Breast epithelium (tissue), 4 donors: ENCODE data around the gene SBK1. TPM values are rescaled to one million over a fixed set of nuclear protein-coding genes. Genes with fewer than 3 reads are reported as not detected.

Experiments
- DNase-seq, 2 donors: peaks; one replicate each; pipeline ENCODE4 v3.0.0-alpha.2; 2019; ENCODE audit warnings: low spot score in 2 of 2
- H3K27ac ChIP-seq, 2 donors: fragments of 200-600 bp; sonication (generic) in 1 of 2; one replicate each; pipeline ENCODE4 v1.5.1; 2016 to 2019; ENCODE audit warnings: mild to moderate bottlenecking in 1 of 2
- H3K27me3 ChIP-seq, 2 donors: fragments of 200-600 bp; sonication (generic) in 1 of 2; one replicate each; pipeline versions ENCODE4 v1.5.1 to v1.6.0; 2017 to 2019; ENCODE audit warnings: control low read depth in 1 of 2, mild to moderate bottlenecking in 1 of 2
- H3K36me3 ChIP-seq: fragments of 200-600 bp; one replicate; pipeline ENCODE4 v1.5.1; 2019
- H3K4me1 ChIP-seq, 2 donors: fragments of 200-600 bp; sonication (generic); one replicate each; pipeline ENCODE4 v1.5.1; 2016 to 2019; ENCODE audit warnings: control low read depth in 1 of 2
- H3K4me3 ChIP-seq, 3 donors: fragments of 200-600 bp; sonication (generic); 1 replicate in 2 of 3; 2 replicates in 1 of 3; pipeline ENCODE4 v1.5.1; 2016 to 2019; ENCODE audit warnings: mild to moderate bottlenecking in 3 of 3, moderate library complexity in 2 of 3
- H3K9me3 ChIP-seq, 2 donors: fragments of 200-600 bp; sonication (generic) in 1 of 2; one replicate each; pipeline ENCODE4 v1.5.1; 2016 to 2019; ENCODE audit warnings: control low read depth in 1 of 2
- POLR2A ChIP-seq: fragments of 450-650 bp; IDR thresholded peaks from one replicate; pipeline ENCODE4 v1.6.1; 2016; ENCODE audit warnings: antibody characterized with exemption, mild to moderate bottlenecking, moderate library complexity
- POLR2AphosphoS5 ChIP-seq, 3 donors: sonication (generic); formaldehyde crosslinking; IDR thresholded peaks; one replicate each; pipeline ENCODE4 v1.6.1; 2017; ENCODE audit warnings: antibody characterized with exemption in 3 of 3
- intact Hi-C: fragments of 100-400 bp; cut with DNase I; formaldehyde crosslinking; loops from one replicate; pipeline ENCODE4 v1.15.1; 2023; ENCODE audit warnings: low total_unique reads
- total RNA-seq, 3 donors: library from RNA; depleted of rRNA; stranded (reverse); fragments of >200 nt; gene quantifications; one replicate each; pipeline ENCODE4 v1.1.0, GENCODE V29; 2016
- TF ChIP-seq, protein P1 (sequence below), 3 donors: fragments of 450-650 bp; IDR thresholded peaks; one replicate each; pipeline ENCODE4 v1.5.1; 2016 to 2017; ENCODE audit warnings: antibody characterized with exemption in 3 of 3, mild to moderate bottlenecking in 3 of 3, moderate library complexity in 3 of 3

SBK1 gene
- total RNA-seq, 3 donors from 2014 or later = 0.16 to 1.5 (median 1.3) TPM

DNA sequence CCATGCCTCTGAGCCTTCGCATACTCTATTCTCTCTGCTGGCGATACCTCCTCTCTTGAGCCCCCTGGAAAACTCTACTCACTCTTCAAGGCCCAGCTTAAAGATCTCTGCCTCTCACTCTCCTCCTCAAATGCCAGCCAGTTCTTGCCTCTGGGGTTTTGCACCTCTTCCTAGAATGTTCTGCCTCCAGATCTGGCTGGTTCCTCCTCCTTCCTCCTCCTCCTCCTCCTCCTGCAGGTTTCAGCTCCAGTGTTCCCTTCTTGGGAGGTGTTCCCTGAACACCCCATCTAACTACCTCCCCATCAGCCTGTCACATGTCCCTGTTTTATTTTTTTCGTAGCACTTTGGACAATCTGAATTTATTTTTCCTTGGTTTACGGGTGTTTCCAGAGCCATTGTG is 35.1 kb upstream of the SBK1 start:
- H3K36me3 ChIP-seq = no peaks in the 10 kb centered on the region
- H3K4me3 ChIP-seq = no peak overlapping the region
- intact Hi-C loops = no loop called here
- no peak for DNase-seq
- TF ChIP-seq, protein P1, sequence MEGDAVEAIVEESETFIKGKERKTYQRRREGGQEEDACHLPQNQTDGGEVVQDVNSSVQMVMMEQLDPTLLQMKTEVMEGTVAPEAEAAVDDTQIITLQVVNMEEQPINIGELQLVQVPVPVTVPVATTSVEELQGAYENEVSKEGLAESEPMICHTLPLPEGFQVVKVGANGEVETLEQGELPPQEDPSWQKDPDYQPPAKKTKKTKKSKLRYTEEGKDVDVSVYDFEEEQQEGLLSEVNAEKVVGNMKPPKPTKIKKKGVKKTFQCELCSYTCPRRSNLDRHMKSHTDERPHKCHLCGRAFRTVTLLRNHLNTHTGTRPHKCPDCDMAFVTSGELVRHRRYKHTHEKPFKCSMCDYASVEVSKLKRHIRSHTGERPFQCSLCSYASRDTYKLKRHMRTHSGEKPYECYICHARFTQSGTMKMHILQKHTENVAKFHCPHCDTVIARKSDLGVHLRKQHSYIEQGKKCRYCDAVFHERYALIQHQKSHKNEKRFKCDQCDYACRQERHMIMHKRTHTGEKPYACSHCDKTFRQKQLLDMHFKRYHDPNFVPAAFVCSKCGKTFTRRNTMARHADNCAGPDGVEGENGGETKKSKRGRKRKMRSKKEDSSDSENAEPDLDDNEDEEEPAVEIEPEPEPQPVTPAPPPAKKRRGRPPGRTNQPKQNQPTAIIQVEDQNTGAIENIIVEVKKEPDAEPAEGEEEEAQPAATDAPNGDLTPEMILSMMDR (IDR thresholded peaks at IDR 0.05) = no peak
- no peak for TF ChIP-seq POLR2AphosphoS5 (IDR thresholded peaks at IDR 0.05)
- no peak for TF ChIP-seq POLR2A
- peaks cover 0 to 10% of the 10 kb centered on the region in 2 donors for H3K9me3 ChIP-seq
- no peaks in the 10 kb centered on the region for H3K4me1 ChIP-seq
- no peak overlapping the region for H3K27ac ChIP-seq
- peaks cover 0 to 17% of the 10 kb centered on the region in 2 donors for H3K27me3 ChIP-seq

DNA sequence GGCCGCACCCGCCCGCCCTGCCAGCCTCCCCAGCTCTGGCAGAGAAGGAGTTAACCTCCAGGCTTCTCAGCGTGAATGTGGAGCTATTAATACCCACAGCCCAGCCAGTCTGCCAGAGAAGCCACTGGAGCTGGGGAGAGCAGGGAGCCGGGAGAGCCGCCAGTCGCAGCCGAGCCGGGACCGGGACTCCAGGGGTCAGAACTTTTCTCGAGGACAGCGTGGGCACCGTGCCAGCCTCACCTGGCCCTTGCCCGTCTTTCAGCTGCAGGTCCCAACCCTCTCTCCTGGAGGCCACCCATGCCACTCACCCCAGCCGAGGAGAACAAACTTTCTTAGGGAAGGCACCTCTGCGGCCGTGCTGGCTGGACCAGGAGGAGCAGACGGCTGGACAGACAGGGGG is 33.8 kb upstream of the SBK1 start:
- no peak for TF ChIP-seq POLR2A
- no peak for TF ChIP-seq POLR2AphosphoS5 (IDR thresholded peaks at IDR 0.05)
- TF ChIP-seq, protein P1 (IDR thresholded peaks at IDR 0.05) = no peak
- H3K4me3 ChIP-seq = peak overlapping the region in 2 of 3 donors; percentile 20 to 50

DNA sequence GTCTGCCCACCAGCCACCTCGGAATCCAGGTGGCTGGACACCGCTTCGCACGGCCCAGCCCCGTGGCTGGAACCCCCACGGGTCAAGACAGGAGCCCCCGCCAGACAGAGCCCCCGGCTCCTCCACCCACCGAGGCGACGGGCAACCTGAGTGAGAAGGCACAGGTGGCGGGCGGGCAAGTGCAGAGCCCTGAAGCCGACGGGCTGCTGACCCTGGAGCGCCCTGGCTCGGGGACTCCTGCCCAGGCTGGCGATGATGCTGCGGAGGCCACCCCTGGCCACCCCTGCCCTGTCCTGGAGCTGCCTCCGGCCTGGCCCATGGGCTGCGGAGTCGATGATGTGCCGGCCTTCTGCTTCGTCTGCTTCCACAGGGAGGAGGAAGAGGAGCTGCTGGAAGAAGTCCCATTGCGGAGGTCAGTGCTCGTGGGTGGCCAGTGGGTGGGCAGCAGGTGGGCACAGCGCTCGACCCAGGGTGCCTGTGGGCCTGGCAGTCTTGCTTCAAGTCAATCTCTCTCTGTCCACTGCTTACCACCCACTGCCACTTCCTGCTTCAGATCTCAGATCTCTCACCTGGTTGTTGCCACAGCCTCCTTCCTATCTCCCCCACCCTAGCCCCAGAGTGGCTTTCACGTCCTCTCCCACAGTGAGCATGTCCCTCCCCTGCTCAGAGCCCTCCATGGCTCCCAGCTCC is 33.1 kb upstream of the SBK1 start:
- H3K36me3 ChIP-seq = no peaks in the 10 kb centered on the region
- DNase-seq = no peak
- H3K27ac ChIP-seq = no peak overlapping the region
- intact Hi-C loops = no loop called here
- TF ChIP-seq, protein P1 (IDR thresholded peaks at IDR 0.05) = no peak
- no peak for TF ChIP-seq POLR2AphosphoS5 (IDR thresholded peaks at IDR 0.05)
- TF ChIP-seq POLR2A = no peak
- peaks cover 0 to 17% of the 10 kb centered on the region in 2 donors for H3K27me3 ChIP-seq
- no peaks in the 10 kb centered on the region for H3K4me1 ChIP-seq
- H3K4me3 ChIP-seq = peak overlapping the region in 1 of 3 donors; percentile 50
- no peaks in the 10 kb centered on the region for H3K9me3 ChIP-seq

More for the DNA sequence above, 33.8 kb upstream of the SBK1 start:
- no peak overlapping the region for H3K27ac ChIP-seq
- intact Hi-C loops = no loop called here
- DNase-seq = no peak
- no peaks in the 10 kb centered on the region for H3K9me3 ChIP-seq
- peaks cover 0 to 17% of the 10 kb centered on the region in 2 donors for H3K27me3 ChIP-seq
- no peaks in the 10 kb centered on the region for H3K4me1 ChIP-seq
- H3K36me3 ChIP-seq = no peaks in the 10 kb centered on the region

DNA sequence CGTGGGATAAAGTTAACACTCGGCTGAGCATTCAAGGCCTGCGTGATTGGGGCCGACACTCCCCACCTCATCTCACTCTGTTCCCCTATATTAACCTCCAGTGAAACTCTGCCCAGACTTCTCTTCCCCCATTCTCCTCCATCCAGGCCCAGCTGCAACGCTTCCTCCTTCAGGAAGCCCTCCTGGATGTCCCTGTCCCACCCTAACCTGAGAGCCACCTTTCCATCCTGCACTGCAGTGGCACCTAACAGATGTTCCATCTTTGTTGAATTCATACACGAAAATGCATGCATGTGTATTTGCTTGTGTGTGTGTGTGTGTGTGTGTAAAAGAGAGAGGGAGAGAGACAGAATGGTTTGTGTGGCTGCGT is 32.6 kb upstream of the SBK1 start:
- Histone ChIP-seq H3K4me1 (no peaks in the 10 kb centered on the region), H3K9me3 (no peaks in the 10 kb centered on the region), H3K27ac (no peak overlapping the region), H3K27me3 (peaks cover 0 to 17% of the 10 kb centered on the region in 2 donors), H3K36me3 (no peaks in the 10 kb centered on the region), H3K4me3 (no peak overlapping the region)
- TF ChIP-seq POLR2AphosphoS5 (IDR thresholded peaks at IDR 0.05) (no peak), POLR2A (no peak)
- TF ChIP-seq, protein P1 (IDR thresholded peaks at IDR 0.05) = no peak
- DNase-seq = no peak
- intact Hi-C loops = no loop called here

DNA sequence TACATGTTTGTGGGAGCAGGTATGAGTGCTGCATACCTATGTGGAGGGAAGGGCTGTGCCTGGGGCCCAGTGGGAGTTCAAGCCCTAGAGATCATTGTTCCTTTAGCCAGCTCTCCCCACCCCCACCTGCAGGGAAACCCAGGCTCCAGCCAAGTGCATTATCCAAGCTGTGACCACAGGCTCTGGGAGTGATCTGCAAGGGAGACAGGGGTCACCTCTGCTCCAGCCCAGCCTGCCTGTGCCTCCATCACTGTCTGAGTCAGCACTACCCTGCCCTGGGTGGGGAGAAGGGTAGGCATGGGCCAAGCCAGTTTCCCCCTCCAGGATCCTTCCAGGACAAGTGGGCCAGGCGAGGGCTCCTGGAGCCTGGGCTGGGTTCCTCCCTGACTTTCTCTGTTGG is 32.1 kb upstream of the SBK1 start:
- Histone ChIP-seq H3K27me3 (peaks cover 0 to 17% of the 10 kb centered on the region in 2 donors), H3K4me3 (no peak overlapping the region), H3K27ac (no peak overlapping the region), H3K4me1 (no peaks in the 10 kb centered on the region), H3K9me3 (no peaks in the 10 kb centered on the region), H3K36me3 (no peaks in the 10 kb centered on the region)
- no peak for DNase-seq
- TF ChIP-seq, protein P1 (IDR thresholded peaks at IDR 0.05) = no peak
- TF ChIP-seq POLR2A = no peak
- no peak for TF ChIP-seq POLR2AphosphoS5 (IDR thresholded peaks at IDR 0.05)
- intact Hi-C loops = no loop called here
